HEK293T (cell line): ENCODE results near the gene PANX3.

ENCODE experiments used
- FOXA1 ChIP-seq: fragments of 450-650 bp; IDR thresholded peaks from 2 replicates; pipeline ENCODE4 v1.6.1; 2016; ENCODE audit warnings: mild to moderate bottlenecking
- LEF1 ChIP-seq: fragments of 450-650 bp; IDR thresholded peaks from 2 replicates; pipeline ENCODE4 v1.6.1; 2017; ENCODE audit warnings: mild to moderate bottlenecking, borderline replicate concordance
- SUZ12 ChIP-seq: fragments of 450-650 bp; IDR thresholded peaks from 2 replicates; pipeline ENCODE4 v1.6.1; 2016; ENCODE audit warnings: mild to moderate bottlenecking

DNA sequence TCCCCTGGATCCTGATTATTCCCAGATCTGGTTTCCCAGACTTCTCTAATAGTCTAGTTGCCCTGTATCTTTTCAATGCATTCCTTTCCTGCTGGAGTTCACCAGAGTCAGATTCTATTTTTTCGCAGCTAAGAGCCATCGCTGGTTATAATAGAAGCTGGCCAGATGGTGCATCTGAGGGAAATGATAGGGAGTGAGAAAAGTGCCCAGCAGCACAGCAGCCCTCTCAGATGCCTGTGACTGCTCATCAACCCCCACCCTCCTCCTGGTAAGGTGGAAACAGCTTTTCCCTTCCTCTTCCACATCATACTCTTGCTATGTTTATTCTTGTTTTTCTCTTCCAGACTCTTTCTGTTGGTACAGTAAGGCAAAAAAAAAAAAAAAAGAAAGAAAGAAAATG, 28.7 kb upstream of the PANX3 start:
- TF ChIP-seq LEF1 (no peak), FOXA1 (no peak), SUZ12 (no peak)
